HUES6 (cell line): Measurements from ENCODE around the gene MICAL2.

ENCODE experiments used
- H3K27ac ChIP-seq: 2 replicates; pipeline ENCODE4 v1.7.0; 2013; ENCODE audit warnings: low read depth, mild to moderate bottlenecking, low read length, inconsistent platforms
- H3K27me3 ChIP-seq: 2 replicates; pipeline ENCODE4 v1.6.1; 2013; ENCODE audit warnings: low read length; ENCODE audit not compliant: control insufficient read depth, insufficient read depth
- H3K36me3 ChIP-seq: 2 replicates; pipeline ENCODE4 v1.6.1; 2013; ENCODE audit warnings: low read length; ENCODE audit not compliant: control insufficient read depth, insufficient read depth
- H3K4me1 ChIP-seq: 2 replicates; pipeline ENCODE4 v1.6.1; 2013; ENCODE audit warnings: low read length; ENCODE audit not compliant: control insufficient read depth, insufficient read depth
- H3K4me3 ChIP-seq: 2 replicates; pipeline ENCODE4 v1.5.1; 2013; ENCODE audit warnings: low read depth, low read length
- H3K9ac ChIP-seq: one replicate; pipeline ENCODE4 v1.6.1; 2013; ENCODE audit warnings: mild to moderate bottlenecking, low read length
- H3K9me3 ChIP-seq: 2 replicates; pipeline ENCODE4 v1.6.1; 2013; ENCODE audit warnings: low read depth, low read length; ENCODE audit not compliant: control insufficient read depth, insufficient read depth

MICAL2 gene

GRCh38 chr11:12069066-12069676, 41.2 kb upstream of the MICAL2 start:
- Histone ChIP-seq H3K27me3 (no peaks in the 10 kb centered on the region), H3K9ac (no peak overlapping the region), H3K4me3 (no peak overlapping the region), H3K9me3 (peaks cover 5% of the 10 kb centered on the region; the same call in 1 of the 2 replicates), H3K27ac (no peak overlapping the region), H3K36me3 (no peaks in the 10 kb centered on the region), H3K4me1 (peaks cover 26% of the 10 kb centered on the region)

- Histone ChIP-seq H3K27ac (no peak overlapping the region), H3K27me3 (no peaks in the 10 kb centered on the region), H3K9me3 (no peaks in the 10 kb centered on the region), H3K9ac (no peak overlapping the region), H3K36me3 (no peaks in the 10 kb centered on the region), H3K4me3 (no peak overlapping the region), H3K4me1 (peaks cover 26% of the 10 kb centered on the region)
Observed at GRCh38 chr11:12070446-12071267, 39.7 kb upstream of the MICAL2 start.

GRCh38 chr11:12071574-12071973, 38.8 kb upstream of the MICAL2 start:
- H3K27ac ChIP-seq: no peak overlapping the region
- no peaks in the 10 kb centered on the region for H3K36me3 ChIP-seq
- H3K4me1 ChIP-seq: peaks cover 18% of the 10 kb centered on the region
- no peak overlapping the region for H3K4me3 ChIP-seq
- H3K9ac ChIP-seq: no peak overlapping the region
- H3K9me3 ChIP-seq: no peaks in the 10 kb centered on the region
- no peaks in the 10 kb centered on the region for H3K27me3 ChIP-seq

DNA sequence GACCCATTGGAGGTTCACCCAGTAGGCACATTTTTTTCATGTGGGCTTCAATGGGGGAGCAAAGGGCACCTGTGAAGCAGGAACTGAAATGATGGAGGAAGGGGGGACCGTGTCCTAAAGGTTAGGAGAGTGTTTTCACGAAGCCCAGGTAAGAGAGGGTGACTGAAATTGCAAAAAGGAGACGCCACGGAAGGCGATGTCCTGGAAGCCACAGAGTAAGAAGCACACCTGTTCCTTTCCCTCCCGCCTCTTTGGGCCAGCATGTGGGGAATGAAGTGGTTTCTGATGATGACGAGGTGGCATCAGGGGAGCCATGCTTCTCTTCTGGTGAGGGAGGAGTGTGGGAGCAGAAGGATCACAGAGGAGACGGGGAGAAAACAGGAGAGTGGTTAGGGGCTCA, 37.0 kb upstream of the MICAL2 start:
- no peaks in the 10 kb centered on the region for H3K4me1 ChIP-seq
- H3K27me3 ChIP-seq: no peaks in the 10 kb centered on the region
- H3K27ac ChIP-seq: no peak overlapping the region
- H3K36me3 ChIP-seq: no peaks in the 10 kb centered on the region
- H3K9me3 ChIP-seq: no peaks in the 10 kb centered on the region
- H3K9ac ChIP-seq: no peak overlapping the region
- H3K4me3 ChIP-seq: no peak overlapping the region

- H3K27me3 ChIP-seq: no peaks in the 10 kb centered on the region
- no peaks in the 10 kb centered on the region for H3K36me3 ChIP-seq
- H3K4me1 ChIP-seq: no peaks in the 10 kb centered on the region
- H3K9ac ChIP-seq: no peak overlapping the region
- H3K4me3 ChIP-seq: no peak overlapping the region
- H3K27ac ChIP-seq: no peak overlapping the region
- no peaks in the 10 kb centered on the region for H3K9me3 ChIP-seq
Observed at GRCh38 chr11:12073886-12074285, 36.5 kb upstream of the MICAL2 start.

GRCh38 chr11:12074529-12075195, 35.7 kb upstream of the MICAL2 start:
- Histone ChIP-seq H3K36me3 (no peaks in the 10 kb centered on the region), H3K9ac (no peak overlapping the region), H3K27ac (no peak overlapping the region), H3K4me1 (no peaks in the 10 kb centered on the region), H3K9me3 (no peaks in the 10 kb centered on the region), H3K4me3 (no peak overlapping the region), H3K27me3 (no peaks in the 10 kb centered on the region)

DNA sequence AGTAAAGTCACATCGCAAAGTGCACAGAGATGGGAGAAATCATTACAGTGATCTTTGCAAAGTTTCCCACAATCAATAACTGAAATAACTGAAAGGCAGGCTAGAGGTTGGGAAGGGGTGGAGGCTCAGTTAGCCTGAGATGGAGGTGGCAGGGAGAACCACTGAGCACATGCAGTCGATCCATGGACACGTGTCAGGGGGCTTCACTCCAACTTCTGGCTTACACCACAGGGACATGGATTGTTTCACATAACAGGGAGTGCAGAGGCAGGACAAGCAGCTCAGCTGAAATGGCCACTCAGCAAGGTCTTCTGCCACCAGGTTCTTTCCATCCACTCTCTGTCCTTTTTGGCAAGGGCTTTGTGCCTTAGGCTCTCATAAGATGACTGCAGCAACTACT, 35.1 kb upstream of the MICAL2 start:
- H3K4me3 ChIP-seq: no peak overlapping the region
- H3K27ac ChIP-seq: no peak overlapping the region
- H3K9ac ChIP-seq: no peak overlapping the region
- no peaks in the 10 kb centered on the region for H3K36me3 ChIP-seq
- H3K4me1 ChIP-seq: peaks cover 4% of the 10 kb centered on the region; the same call in 1 of the 2 replicates
- H3K27me3 ChIP-seq: no peaks in the 10 kb centered on the region
- H3K9me3 ChIP-seq: no peaks in the 10 kb centered on the region

GRCh38 chr11:12075822-12076821, 34.3 kb upstream of the MICAL2 start:
- Histone ChIP-seq H3K27me3 (no peaks in the 10 kb centered on the region), H3K4me3 (no peak overlapping the region), H3K9ac (no peak overlapping the region), H3K4me1 (peaks cover 5% of the 10 kb centered on the region; the same call in 1 of the 2 replicates), H3K36me3 (no peaks in the 10 kb centered on the region), H3K9me3 (no peaks in the 10 kb centered on the region), H3K27ac (no peak overlapping the region)

GRCh38 chr11:12076840-12077534, 33.4 kb upstream of the MICAL2 start:
- H3K4me3 ChIP-seq: no peak overlapping the region
- no peaks in the 10 kb centered on the region for H3K36me3 ChIP-seq
- H3K9me3 ChIP-seq: no peaks in the 10 kb centered on the region
- H3K27ac ChIP-seq: no peak overlapping the region
- H3K27me3 ChIP-seq: no peaks in the 10 kb centered on the region
- peaks cover 5% of the 10 kb centered on the region; the same call in 1 of the 2 replicates for H3K4me1 ChIP-seq
- H3K9ac ChIP-seq: no peak overlapping the region
